ENCODE results near the gene EFCAB9. TPM values are rescaled to one million over a fixed set of nuclear protein-coding genes. Genes with fewer than 3 reads are reported as not detected.

EFCAB9 gene
- total RNA-seq, 1 experiment from 2014 or later, result not detected

GRCh38 chr5:172166030-172166826 lies 27.7 kb upstream of the EFCAB9 start:
- no peak overlapping the region for H3T11ph ChIP-seq (ENCODE audit: low read length)
- no peak overlapping the region for H4K91ac ChIP-seq (ENCODE audit: insufficient read length, low read depth, low read length)
- no peak overlapping the region for H2BK20ac ChIP-seq (ENCODE audit: low read depth, low read length, poor library complexity, severe bottlenecking)
- H3K9me3 Mint-ChIP-seq, result no peaks in the 10 kb centered on the region
- H2AFZ ChIP-seq (ENCODE audit: low read length), result no peak overlapping the region
- H3K23me2 ChIP-seq (ENCODE audit: insufficient read length, low read depth, low read length, poor library complexity, severe bottlenecking), result no peaks in the 10 kb centered on the region
- no peak overlapping the region for H3K56ac ChIP-seq (ENCODE audit: insufficient read length, low read depth, low read length)
- no peaks in the 10 kb centered on the region for H3K79me2 ChIP-seq (ENCODE audit: insufficient read depth, low read length)
- no peaks in the 10 kb centered on the region for H3K4me1 ChIP-seq (ENCODE audit: insufficient read depth, low read length)
- peaks cover 2% of the 10 kb centered on the region for H3K79me1 ChIP-seq (ENCODE audit: insufficient read depth, low read depth, low read length, poor library complexity, severe bottlenecking)
- no peak overlapping the region for H3K4ac ChIP-seq (ENCODE audit: low read depth, low read length)
- H2BK12ac ChIP-seq (ENCODE audit: insufficient read length, low read depth, low read length), result no peak overlapping the region
- H3K18ac ChIP-seq (ENCODE audit: insufficient read length, low read depth, low read length), result no peak overlapping the region
- no peak overlapping the region for H3K4me2 ChIP-seq (ENCODE audit: insufficient read depth, insufficient read length, low read length)
- no peak overlapping the region for H3K4me3 Mint-ChIP-seq
- no peaks in the 10 kb centered on the region for H3K27me3 ChIP-seq (ENCODE audit: insufficient read depth, low read length)
- no peak overlapping the region for H2AK5ac ChIP-seq (ENCODE audit: insufficient read length, low read length)
- H3K9ac ChIP-seq (ENCODE audit: extremely low read depth, insufficient read length, low read length), result no peak overlapping the region
- no peak for TF ChIP-seq CTCF (conservative IDR thresholded peaks at IDR 0.05)
- H2BK5ac ChIP-seq (ENCODE audit: insufficient read length, low read length), result no peak overlapping the region
- H3K9me3 ChIP-seq (ENCODE audit: control insufficient read depth, low read depth, low read length), result no peaks in the 10 kb centered on the region
- H2BK120ac ChIP-seq (ENCODE audit: low read depth, low read length, poor library complexity, severe bottlenecking), result no peak overlapping the region
- no peak overlapping the region for H4K5ac ChIP-seq (ENCODE audit: insufficient read length, low read depth, low read length)
- no peak overlapping the region for H3K27ac ChIP-seq (ENCODE audit: insufficient read length, low read depth, low read length)
- no peak overlapping the region for H2BK15ac ChIP-seq (ENCODE audit: low read depth, low read length)
- H3K14ac ChIP-seq (ENCODE audit: insufficient read depth, low read length), result no peak overlapping the region
- H4K8ac ChIP-seq (replicated peaks; ENCODE audit: insufficient read length, low read depth, low read length), result no peak overlapping the region
- H3K4me1 Mint-ChIP-seq, result peaks cover 15 to 20% of the 10 kb centered on the region in 2 experiments
- H3K23ac ChIP-seq (ENCODE audit: insufficient read length, low read depth, low read length), result no peak overlapping the region
- no peak overlapping the region for H3K27ac Mint-ChIP-seq
- no peaks in the 10 kb centered on the region for H4K20me1 ChIP-seq (ENCODE audit: control insufficient read depth, insufficient read depth, insufficient read length)
- no CpG with 5 or more reads among the region's 16 CpGs for WGBS (ENCODE audit: extremely low coverage, insufficient read length, low lambda C conversion rate)
- no peaks in the 10 kb centered on the region; a peak in 1 of 7 replicates for H3K36me3 Mint-ChIP-seq (ENCODE audit: insufficient read depth in 1 of 3, low read depth in 3 of 3)
- no peak for DNase-seq
- H3K27me3 Mint-ChIP-seq (ENCODE audit: low read depth), result no peaks in the 10 kb centered on the region

Measured in H9 (cell line).